ENCODE measurements around the gene GNB1. TPM values are rescaled to one million over a fixed set of nuclear protein-coding genes. Genes with fewer than 3 reads are reported as not detected.

GNB1 gene
- total and polyA plus RNA-seq, 9 of the 15 experiments (the other 6 are each of a cell fraction or from before 2014, with no cell fraction given), result 34.3 to 388 (median 114) TPM

DNA sequence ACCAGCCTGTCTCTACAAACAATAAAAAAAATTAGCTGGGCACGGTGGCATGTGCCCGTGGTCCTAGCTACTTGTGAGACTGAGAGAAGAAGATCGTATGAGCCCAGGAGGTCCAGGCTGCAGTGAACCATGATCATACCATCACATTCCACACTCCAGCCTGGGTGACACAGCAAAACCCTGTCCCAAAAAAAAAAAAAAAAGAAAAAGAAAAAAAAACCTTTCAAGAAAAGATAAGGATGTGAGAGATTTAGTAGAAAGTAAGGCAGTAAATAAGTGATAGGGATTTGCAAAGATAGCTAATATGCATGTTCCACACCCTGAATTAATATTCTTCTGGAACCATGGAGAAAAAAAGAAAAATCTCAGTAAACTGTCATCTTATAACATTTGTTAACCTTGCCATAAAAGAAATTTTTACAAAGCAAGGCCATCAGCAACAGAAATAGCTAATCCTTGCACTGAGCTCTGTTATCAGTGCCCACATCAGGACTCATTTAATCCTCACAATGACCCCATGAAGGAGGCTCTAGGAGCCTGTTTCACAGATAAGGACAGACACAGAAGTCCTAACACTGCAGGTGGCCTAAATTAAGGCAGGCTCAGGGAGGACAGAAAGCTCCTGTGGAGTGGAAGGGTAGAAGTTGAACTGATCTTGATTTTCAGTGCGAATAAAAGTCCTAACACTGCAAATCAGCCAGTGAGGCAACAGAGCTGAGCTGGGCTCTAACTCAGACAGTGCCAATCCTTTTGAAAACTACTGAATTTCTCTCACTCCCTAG lies 7.6 kb downstream of the GNB1 start (continued):
- TF ChIP-seq, protein P1, sequence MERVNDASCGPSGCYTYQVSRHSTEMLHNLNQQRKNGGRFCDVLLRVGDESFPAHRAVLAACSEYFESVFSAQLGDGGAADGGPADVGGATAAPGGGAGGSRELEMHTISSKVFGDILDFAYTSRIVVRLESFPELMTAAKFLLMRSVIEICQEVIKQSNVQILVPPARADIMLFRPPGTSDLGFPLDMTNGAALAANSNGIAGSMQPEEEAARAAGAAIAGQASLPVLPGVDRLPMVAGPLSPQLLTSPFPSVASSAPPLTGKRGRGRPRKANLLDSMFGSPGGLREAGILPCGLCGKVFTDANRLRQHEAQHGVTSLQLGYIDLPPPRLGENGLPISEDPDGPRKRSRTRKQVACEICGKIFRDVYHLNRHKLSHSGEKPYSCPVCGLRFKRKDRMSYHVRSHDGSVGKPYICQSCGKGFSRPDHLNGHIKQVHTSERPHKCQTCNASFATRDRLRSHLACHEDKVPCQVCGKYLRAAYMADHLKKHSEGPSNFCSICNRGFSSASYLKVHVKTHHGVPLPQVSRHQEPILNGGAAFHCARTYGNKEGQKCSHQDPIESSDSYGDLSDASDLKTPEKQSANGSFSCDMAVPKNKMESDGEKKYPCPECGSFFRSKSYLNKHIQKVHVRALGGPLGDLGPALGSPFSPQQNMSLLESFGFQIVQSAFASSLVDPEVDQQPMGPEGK (CRISPR knock-in tag; IDR thresholded peaks at IDR 0.05; ENCODE audit: borderline replicate concordance), result no peak
- TF ChIP-seq GABPB1 (CRISPR knock-in tag; IDR thresholded peaks at IDR 0.05) (no peak), TFAM (CRISPR knock-in tag; conservative IDR thresholded peaks at IDR 0.05) (no peak), PURB (CRISPR knock-in tag; IDR thresholded peaks at IDR 0.05; ENCODE audit: low read depth) (no peak), REST (IDR thresholded peaks at IDR 0.05; ENCODE audit: borderline replicate concordance) (no peak; the same call in 1 of the 2 replicates), REST (CRISPR knock-in tag; IDR thresholded peaks at IDR 0.05; ENCODE audit: low read depth) (no peak), KDM4B (IDR thresholded peaks at IDR 0.05; ENCODE audit: borderline replicate concordance in 2 of 2, low read depth in 1 of 2) (no peak), ZNF174 (CRISPR knock-in tag; IDR thresholded peaks at IDR 0.05) (no peak), ZBTB8A (IDR thresholded peaks at IDR 0.05; ENCODE audit: partially characterized antibody) (no peak), ZNF695 (CRISPR knock-in tag; IDR thresholded peaks at IDR 0.05) (no peak), HMG20A (CRISPR knock-in tag; conservative IDR thresholded peaks at IDR 0.05) (no peak), STAT5A (IDR thresholded peaks at IDR 0.05; ENCODE audit: borderline replicate concordance, low read length) (peak; percentile 76; the same call in 1 of the 2 replicates), SIN3B (IDR thresholded peaks at IDR 0.05; ENCODE audit: low read depth) (no peak), U2AF2 (optimal IDR thresholded peaks at IDR 0.05; ENCODE audit: low read depth, low read length) (no peak)
- TF ChIP-seq, protein P2, sequence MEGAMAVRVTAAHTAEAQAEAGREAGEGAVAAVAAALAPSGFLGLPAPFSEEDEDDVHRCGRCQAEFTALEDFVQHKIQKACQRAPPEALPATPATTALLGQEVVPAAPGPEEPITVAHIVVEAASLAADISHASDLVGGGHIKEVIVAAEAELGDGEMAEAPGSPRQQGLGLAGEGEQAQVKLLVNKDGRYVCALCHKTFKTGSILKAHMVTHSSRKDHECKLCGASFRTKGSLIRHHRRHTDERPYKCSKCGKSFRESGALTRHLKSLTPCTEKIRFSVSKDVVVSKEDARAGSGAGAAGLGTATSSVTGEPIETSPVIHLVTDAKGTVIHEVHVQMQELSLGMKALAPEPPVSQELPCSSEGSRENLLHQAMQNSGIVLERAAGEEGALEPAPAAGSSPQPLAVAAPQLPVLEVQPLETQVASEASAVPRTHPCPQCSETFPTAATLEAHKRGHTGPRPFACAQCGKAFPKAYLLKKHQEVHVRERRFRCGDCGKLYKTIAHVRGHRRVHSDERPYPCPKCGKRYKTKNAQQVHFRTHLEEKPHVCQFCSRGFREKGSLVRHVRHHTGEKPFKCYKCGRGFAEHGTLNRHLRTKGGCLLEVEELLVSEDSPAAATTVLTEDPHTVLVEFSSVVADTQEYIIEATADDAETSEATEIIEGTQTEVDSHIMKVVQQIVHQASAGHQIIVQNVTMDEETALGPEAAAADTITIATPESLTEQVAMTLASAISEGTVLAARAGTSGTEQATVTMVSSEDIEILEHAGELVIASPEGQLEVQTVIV (CRISPR knock-in tag; IDR thresholded peaks at IDR 0.05; ENCODE audit: borderline replicate concordance), result no peak
